Measurements from ENCODE around the gene ADRA1B.

Gene ADRA1B

DNA sequence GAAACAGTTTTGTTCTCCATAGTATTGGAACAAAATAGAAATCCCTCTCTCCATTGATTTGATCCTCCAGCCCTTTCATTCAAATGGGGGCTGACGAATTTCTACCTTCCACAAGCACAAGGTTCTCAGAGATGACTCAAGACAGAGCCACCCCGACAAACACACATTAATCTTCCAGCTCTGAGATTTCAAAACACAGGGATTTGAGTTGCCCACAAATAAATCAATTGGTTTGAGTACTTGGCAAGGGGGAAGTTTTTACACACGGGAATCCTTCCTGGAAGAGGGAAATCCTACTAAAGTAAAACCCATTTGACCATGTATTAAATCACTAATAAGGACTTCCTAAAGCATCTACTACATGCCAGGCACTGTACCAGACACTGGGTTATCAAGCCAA, 5.4 kb downstream of the ADRA1B start:
- H3K4me3 ChIP-seq (ENCODE audit: low read depth, low read length) = no peak overlapping the region
- TF ChIP-seq, protein P1, sequence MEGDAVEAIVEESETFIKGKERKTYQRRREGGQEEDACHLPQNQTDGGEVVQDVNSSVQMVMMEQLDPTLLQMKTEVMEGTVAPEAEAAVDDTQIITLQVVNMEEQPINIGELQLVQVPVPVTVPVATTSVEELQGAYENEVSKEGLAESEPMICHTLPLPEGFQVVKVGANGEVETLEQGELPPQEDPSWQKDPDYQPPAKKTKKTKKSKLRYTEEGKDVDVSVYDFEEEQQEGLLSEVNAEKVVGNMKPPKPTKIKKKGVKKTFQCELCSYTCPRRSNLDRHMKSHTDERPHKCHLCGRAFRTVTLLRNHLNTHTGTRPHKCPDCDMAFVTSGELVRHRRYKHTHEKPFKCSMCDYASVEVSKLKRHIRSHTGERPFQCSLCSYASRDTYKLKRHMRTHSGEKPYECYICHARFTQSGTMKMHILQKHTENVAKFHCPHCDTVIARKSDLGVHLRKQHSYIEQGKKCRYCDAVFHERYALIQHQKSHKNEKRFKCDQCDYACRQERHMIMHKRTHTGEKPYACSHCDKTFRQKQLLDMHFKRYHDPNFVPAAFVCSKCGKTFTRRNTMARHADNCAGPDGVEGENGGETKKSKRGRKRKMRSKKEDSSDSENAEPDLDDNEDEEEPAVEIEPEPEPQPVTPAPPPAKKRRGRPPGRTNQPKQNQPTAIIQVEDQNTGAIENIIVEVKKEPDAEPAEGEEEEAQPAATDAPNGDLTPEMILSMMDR (conservative IDR thresholded peaks at IDR 0.05; ENCODE audit: low read depth, low read length) = no peak
- DNase-seq (ENCODE audit: low read depth) = no peak

DNA sequence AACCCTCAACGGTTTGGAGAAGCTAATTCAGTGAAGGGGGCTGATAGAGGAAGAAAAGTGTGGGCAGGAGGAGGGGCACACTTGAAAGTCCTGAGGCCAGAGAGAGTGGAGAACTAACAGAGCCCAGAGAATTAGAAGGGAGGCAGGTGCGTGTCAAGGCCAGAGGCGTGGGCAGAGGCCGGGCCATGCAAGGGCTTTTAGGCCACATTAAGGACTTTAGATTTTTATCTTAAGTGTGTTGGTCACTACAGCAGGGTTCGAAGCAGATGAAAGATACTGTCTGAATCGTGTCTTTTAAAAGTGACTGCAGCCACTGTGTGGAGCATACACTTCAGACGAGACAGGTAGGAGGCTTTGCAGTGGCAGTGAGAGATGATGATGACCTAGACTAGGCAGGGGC, 6.7 kb downstream of the ADRA1B start:
- H3K4me3 ChIP-seq (ENCODE audit: low read depth, low read length) = no peak overlapping the region
- DNase-seq (ENCODE audit: low read depth) = no peak
- TF ChIP-seq, protein P1 (conservative IDR thresholded peaks at IDR 0.05; ENCODE audit: low read depth, low read length) = no peak

DNA sequence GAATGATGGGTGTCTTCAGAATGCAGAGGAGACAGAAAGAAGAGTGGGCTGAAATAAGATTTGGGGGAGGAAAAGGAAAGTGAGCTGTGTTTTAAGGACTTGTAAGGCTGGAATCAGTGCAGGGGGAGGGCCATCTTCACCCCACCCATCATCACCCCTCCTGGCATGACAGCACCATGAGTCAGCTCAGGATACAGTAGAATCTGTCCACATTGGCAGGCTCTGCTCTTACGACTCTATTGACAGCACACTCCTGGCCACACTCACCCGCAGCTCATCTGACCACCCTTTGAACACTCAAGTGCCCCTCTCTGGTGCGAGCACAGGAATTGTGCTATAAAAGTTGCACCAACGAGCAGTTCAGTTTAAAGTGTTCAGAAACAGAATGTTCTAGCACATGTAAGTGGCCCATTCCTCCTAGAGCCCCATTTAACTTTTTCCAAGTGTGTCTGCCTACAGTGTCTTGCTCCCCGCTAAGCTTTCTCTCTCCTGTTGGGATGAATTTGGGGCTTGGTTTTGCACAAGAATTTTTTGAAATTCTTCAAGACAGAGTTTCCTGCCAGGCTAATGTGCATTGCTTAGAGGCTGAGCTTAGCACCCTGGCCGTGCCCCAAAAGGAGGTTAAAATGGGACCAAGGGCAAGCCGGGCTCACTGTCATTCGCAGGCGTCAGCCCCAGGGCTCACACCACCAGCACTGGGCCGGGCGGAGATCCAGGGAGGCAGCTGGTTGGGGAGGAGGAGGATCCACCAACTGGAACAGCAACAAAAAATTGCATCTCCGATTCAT, 12.0 kb downstream of the ADRA1B start:
- TF ChIP-seq, protein P1 (conservative IDR thresholded peaks at IDR 0.05; ENCODE audit: low read depth, low read length) = no peak
- DNase-seq (ENCODE audit: low read depth) = peak; percentile 76
- H3K4me3 ChIP-seq (ENCODE audit: low read depth, low read length) = no peak overlapping the region

DNA sequence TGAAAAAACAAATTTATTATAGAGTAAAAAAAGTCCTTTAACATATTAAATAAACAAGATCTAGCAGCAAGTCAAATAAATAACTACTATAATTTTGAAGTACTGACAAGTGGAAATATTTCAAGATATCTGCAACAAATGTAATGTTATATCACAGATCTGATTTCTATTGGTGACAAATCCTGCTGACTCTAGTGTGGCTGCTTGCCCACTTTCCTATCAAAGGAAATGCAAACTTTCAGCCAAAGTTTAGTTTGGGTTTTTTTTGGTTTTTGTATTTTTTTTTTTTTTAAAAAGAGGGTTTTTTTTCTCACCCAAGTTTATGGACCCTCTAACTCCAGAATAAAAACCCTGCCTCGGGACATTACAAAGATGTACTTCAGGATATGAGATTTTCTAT, 12.9 kb downstream of the ADRA1B start:
- no peak for DNase-seq (ENCODE audit: low read depth)
- H3K4me3 ChIP-seq (ENCODE audit: low read depth, low read length) = no peak overlapping the region
- TF ChIP-seq, protein P1 (conservative IDR thresholded peaks at IDR 0.05; ENCODE audit: low read depth, low read length) = no peak

DNA sequence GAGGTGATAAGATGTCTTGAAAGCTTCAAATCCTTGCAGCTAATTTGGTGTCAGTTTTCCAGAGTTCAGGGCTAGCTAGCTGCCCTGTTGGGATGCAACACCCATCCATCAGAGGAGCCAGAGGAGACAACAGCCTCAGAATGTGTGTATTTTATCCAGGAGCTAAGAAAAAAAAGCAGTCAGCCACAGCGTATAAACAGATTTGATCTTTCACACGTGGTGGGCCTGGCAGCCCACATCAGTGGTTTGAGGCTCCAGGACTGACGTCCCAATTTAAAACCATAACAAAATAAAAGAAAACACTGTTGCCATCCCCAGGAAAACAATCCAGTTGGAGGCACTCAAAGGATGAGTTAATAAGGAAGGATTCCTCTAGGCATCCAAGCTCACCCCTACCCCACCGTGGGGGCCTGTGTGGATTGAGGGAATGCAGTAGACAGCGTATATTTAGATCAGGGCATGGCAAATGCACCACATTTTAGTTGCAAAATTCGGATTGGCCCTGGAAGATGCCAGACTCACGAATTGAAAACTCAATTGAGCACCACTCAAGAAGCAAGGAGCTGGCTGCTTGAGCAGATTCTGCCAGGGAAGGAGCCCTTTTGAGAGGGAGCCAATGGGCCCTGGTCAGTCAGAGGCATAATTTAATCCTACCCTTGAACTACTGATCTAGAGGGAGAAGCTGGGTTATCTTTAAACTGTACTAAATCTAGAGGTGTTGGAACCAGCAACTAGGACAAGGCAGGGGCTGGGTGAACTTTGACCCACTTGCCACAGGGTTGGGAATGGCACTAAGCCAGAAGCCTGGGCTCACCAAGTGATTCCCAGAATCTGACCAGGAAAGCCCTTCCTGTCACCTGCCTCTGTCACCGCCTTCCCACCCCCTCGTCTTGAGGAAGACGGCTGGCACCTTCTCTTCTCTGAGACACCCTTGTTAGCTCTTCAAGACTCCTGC, 17.5 kb downstream of the ADRA1B start:
- no peak overlapping the region for H3K4me3 ChIP-seq (ENCODE audit: low read depth, low read length)
- DNase-seq (ENCODE audit: low read depth) = no peak
- TF ChIP-seq, protein P1 (conservative IDR thresholded peaks at IDR 0.05; ENCODE audit: low read depth, low read length) = no peak

DNA sequence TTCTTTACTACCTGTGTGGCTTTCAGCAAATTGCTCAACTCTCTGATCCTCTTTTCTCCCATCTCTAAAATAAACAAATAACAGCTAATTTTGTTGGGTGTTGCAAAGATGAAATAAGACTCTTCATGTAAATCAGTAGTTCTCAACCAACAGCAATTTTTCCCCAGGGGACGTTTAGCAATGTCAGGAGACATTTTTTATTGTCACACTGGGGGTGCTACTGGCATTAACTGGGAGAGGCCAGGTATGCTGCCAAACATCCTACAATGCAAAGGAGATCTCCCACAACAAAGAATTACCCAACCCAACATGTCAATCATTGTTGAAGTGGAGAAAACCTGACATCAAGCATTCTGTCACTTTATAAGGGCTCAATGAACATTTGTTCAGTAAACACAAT, 19.7 kb downstream of the ADRA1B start:
- no peak overlapping the region for H3K4me3 ChIP-seq (ENCODE audit: low read depth, low read length)
- TF ChIP-seq, protein P1 (conservative IDR thresholded peaks at IDR 0.05; ENCODE audit: low read depth, low read length) = no peak
- DNase-seq (ENCODE audit: low read depth) = no peak
